Stimulated activated naive CD8-positive, alpha-beta T cell treated with anti-CD3 and anti-CD28 coated beads, Interleukin-15, amount 100 ng/mL, for 72 hours (primary cell): ENCODE measurements around the gene GOSR2.

Source experiments
- ATAC-seq: fragments of 150-1000 bp; cut with Tn5 transposase; 2 replicates; pipeline ENCODE4 v1.10.0; 2021; ENCODE audit warnings: mild to moderate bottlenecking, moderate library complexity
- DNase-seq, 2 donors: peaks; one replicate each; pipeline ENCODE4 v3.0.0; 2021 to 2022
- H3K27ac Mint-ChIP-seq, 2 donors: one replicate each; pipeline ENCODE4 v1.8.0; 2022; ENCODE audit warnings: mild to moderate bottlenecking in 2 of 2, mixed read lengths in 2 of 2, moderate library complexity in 2 of 2
- H3K27me3 Mint-ChIP-seq: one replicate; pipeline ENCODE4 v1.8.0; 2022; ENCODE audit warnings: mixed read lengths
- H3K4me1 Mint-ChIP-seq: one replicate; pipeline ENCODE4 v1.8.0; 2022; ENCODE audit warnings: mild to moderate bottlenecking, mixed read lengths
- H3K4me3 Mint-ChIP-seq, 2 donors: one replicate each; pipeline ENCODE4 v1.8.0; 2022; ENCODE audit warnings: mild to moderate bottlenecking in 2 of 2, mixed read lengths in 2 of 2, moderate library complexity in 1 of 2
- H3K9me3 Mint-ChIP-seq, 2 donors: one replicate each; pipeline ENCODE4 v1.8.0; 2022; ENCODE audit warnings: mixed read lengths in 2 of 2

GOSR2 gene

DNA sequence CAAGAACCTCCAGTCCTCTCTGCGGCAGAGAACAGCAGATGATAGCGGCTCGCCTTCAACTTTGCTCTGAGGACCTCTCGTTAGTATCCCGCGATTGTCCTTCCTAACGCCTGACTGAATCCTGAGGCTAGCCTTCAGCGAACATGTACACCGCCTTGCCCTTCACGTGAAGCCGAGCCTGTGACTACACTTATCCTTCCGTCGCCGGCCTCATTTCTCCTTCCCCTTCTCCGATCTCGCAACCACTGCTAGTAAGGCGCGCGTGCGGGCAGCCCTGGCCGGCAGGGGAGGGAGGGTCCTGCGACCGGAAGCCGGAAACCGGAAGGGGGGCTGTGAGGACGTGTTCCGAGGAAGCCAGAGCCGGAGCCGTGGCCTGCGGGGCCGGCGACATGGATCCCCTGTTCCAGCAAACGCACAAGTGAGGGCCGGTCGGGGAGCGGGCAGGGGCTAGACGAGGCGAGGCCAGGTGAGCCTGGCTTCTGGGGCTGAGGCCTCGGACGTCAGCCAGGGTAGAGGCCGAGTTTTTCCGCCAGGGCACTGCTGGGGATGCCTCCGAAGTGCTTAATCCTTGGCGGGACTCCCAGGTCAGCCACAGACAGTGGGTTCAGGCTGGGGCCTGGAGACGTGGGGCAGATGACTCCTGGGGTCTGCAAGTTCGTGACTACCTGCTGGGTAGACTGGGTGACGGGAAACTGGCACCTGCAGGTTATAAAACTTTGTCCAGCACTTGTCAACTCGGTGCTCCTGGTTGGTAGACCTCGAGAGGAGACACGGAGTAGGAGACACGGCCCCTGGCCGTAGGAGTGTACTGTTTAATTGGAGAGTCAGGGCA is at the start of gene GOSR2:
Gene GOSR2, plus strand, starts transcription at position 357 of the 832 bp plus-strand sequence. Its CDS starts 33 bp downstream, at position 390.
- H3K4me1 Mint-ChIP-seq = peaks cover 41% of the 10 kb centered on the region
- H3K27ac Mint-ChIP-seq = peak within 1 kb of the TSS; percentile 100
- H3K27me3 Mint-ChIP-seq = no peaks in the 10 kb centered on the region
- no peaks in the 10 kb centered on the region for H3K9me3 Mint-ChIP-seq
- peak; percentile 98 for ATAC-seq
- peak; percentile 92 to 94 for DNase-seq
- H3K4me3 Mint-ChIP-seq = peak within 1 kb of the TSS; percentile 84 to 95

GRCh38 chr17:46873941-46874645 is 48.9 kb upstream of the GOSR2 start:
- peaks cover 14% of the 10 kb centered on the region for H3K4me1 Mint-ChIP-seq
- DNase-seq (no peak), ATAC-seq (no peak)
- H3K9me3 Mint-ChIP-seq = no peaks in the 10 kb centered on the region
- H3K27ac Mint-ChIP-seq = no peak overlapping the region
- H3K4me3 Mint-ChIP-seq = no peak overlapping the region
- H3K27me3 Mint-ChIP-seq = no peaks in the 10 kb centered on the region

GRCh38 chr17:46874906-46875305 is 48.1 kb upstream of the GOSR2 start:
- Mint-ChIP-seq H3K27me3 (no peaks in the 10 kb centered on the region), H3K9me3 (no peaks in the 10 kb centered on the region), H3K4me3 (no peak overlapping the region), H3K27ac (peak overlapping the region in 1 of 2 donors; percentile 59), H3K4me1 (peaks cover 14% of the 10 kb centered on the region)
- DNase-seq (no peak), ATAC-seq (no peak)

GRCh38 chr17:46875849-46876352 is 47.1 kb upstream of the GOSR2 start:
- Mint-ChIP-seq H3K4me1 (peaks cover 14% of the 10 kb centered on the region), H3K9me3 (no peaks in the 10 kb centered on the region), H3K27me3 (no peaks in the 10 kb centered on the region), H3K4me3 (no peak overlapping the region), H3K27ac (no peak overlapping the region)
- ATAC-seq (no peak), DNase-seq (no peak)

GRCh38 chr17:46876353-46876887 is 46.5 kb upstream of the GOSR2 start:
- no peaks in the 10 kb centered on the region for H3K27me3 Mint-ChIP-seq
- H3K4me1 Mint-ChIP-seq = peaks cover 14% of the 10 kb centered on the region
- no peak overlapping the region for H3K27ac Mint-ChIP-seq
- no peaks in the 10 kb centered on the region for H3K9me3 Mint-ChIP-seq
- no peak for DNase-seq
- no peak for ATAC-seq
- H3K4me3 Mint-ChIP-seq = no peak overlapping the region

DNA sequence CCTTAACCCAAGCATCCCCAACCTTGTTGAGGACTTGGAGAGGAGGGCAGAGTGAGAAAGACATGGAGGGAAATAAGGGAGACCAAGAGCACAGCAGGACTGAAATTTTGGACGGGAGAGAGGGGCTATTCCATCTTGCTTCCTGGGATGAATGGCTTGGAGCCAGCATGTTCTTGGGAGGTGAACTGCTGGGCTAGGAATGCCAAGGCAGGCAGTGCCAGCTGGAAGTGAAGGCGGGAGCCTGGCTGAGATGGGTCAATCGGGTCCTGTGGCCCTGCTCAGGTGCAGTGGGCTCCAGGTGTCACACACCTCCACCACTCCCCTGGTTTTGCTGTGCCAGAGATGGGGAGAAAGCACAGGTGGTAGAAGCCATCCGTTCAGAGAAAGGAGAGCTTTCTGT is 46.0 kb upstream of the GOSR2 start:
- no peak overlapping the region for H3K27ac Mint-ChIP-seq
- ATAC-seq (no peak), DNase-seq (no peak)
- peaks cover 14% of the 10 kb centered on the region for H3K4me1 Mint-ChIP-seq
- no peak overlapping the region for H3K4me3 Mint-ChIP-seq
- no peaks in the 10 kb centered on the region for H3K27me3 Mint-ChIP-seq
- no peaks in the 10 kb centered on the region for H3K9me3 Mint-ChIP-seq

DNA sequence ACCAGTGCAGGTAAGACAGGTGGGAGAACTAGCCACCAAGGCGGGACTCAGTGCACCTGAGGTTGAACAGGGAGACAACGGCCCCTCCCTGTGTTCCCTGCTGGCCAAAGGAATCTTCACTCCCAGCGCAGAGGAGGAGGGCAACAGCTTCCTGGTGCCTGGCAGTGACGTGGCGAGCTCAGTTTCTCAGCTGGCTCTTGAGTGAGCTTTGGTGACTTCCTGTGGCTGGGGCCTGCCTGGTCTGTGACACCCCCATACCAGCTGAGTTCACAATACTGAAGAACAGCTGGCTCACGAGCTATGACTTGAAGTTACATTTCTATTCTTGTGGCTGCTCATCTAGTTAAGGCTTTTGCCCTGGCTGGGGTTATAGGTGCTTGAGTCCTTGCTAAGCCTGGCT is 45.5 kb upstream of the GOSR2 start:
- no peaks in the 10 kb centered on the region for H3K9me3 Mint-ChIP-seq
- DNase-seq (no peak), ATAC-seq (peak; percentile 15)
- no peak overlapping the region for H3K4me3 Mint-ChIP-seq
- no peaks in the 10 kb centered on the region for H3K27me3 Mint-ChIP-seq
- H3K4me1 Mint-ChIP-seq = peaks cover 14% of the 10 kb centered on the region
- H3K27ac Mint-ChIP-seq = no peak overlapping the region

GRCh38 chr17:46878055-46878454 is 44.9 kb upstream of the GOSR2 start:
- Mint-ChIP-seq H3K27ac (no peak overlapping the region), H3K4me3 (no peak overlapping the region)
- ATAC-seq = no peak

DNA sequence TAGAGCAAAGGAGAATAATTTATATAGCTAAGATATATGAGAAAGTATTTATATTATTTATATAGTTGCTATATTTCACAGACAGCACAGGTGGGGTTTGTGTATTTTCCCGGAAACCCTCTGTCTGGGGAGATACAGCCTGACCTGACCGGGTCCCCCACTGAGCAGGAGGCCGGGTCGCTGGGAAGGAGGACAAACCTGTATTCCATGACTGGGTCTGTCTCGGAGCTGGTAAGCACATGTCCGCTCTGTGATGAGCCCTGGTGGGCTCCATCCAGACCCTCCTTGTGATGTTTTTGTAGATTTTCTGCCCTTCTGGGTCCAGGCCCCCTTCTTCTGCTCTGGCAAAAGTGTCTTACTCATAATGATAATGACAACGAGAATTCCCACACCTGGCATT is 43.9 kb upstream of the GOSR2 start:
- Mint-ChIP-seq H3K27ac (no peak overlapping the region), H3K4me3 (no peak overlapping the region), H3K27me3 (no peaks in the 10 kb centered on the region), H3K9me3 (no peaks in the 10 kb centered on the region), H3K4me1 (peaks cover 14% of the 10 kb centered on the region)
- ATAC-seq = no peak
- DNase-seq = no peak

More at GRCh38 chr17:46878055-46878454, 44.9 kb upstream of the GOSR2 start:
- peaks cover 14% of the 10 kb centered on the region for H3K4me1 Mint-ChIP-seq
- DNase-seq = no peak
- no peaks in the 10 kb centered on the region for H3K27me3 Mint-ChIP-seq
- no peaks in the 10 kb centered on the region for H3K9me3 Mint-ChIP-seq

DNA sequence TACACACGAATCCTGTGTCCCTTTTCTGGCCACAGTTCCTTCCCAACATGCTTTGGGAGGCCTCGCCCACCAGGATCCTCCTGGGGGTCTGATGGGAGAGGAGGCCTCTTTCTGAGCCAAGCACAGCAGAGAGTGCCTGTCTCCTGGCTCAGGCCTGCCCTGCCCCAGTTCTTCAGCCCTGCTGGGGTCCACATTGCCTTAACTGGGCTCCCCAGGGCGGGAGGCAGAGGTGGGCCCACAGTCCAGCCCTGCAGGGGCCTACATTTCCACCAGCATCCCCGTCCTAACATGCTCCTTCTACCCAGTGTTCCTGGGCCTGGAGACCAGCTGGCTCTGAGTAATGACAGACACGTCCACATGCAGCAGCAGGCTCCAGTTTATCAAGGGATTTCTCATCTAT is 41.9 kb upstream of the GOSR2 start:
- DNase-seq = no peak

GRCh38 chr17:46882666-46883065 is 40.3 kb upstream of the GOSR2 start:
- Mint-ChIP-seq H3K9me3 (no peaks in the 10 kb centered on the region), H3K4me1 (peaks cover 4% of the 10 kb centered on the region), H3K27ac (no peak overlapping the region), H3K27me3 (no peaks in the 10 kb centered on the region), H3K4me3 (no peak overlapping the region)
- DNase-seq = no peak
- no peak for ATAC-seq

More for the DNA sequence above, 41.9 kb upstream of the GOSR2 start:
- ATAC-seq = no peak
- Mint-ChIP-seq H3K27me3 (no peaks in the 10 kb centered on the region), H3K4me1 (peaks cover 14% of the 10 kb centered on the region), H3K27ac (no peak overlapping the region), H3K4me3 (no peak overlapping the region), H3K9me3 (no peaks in the 10 kb centered on the region)

DNA sequence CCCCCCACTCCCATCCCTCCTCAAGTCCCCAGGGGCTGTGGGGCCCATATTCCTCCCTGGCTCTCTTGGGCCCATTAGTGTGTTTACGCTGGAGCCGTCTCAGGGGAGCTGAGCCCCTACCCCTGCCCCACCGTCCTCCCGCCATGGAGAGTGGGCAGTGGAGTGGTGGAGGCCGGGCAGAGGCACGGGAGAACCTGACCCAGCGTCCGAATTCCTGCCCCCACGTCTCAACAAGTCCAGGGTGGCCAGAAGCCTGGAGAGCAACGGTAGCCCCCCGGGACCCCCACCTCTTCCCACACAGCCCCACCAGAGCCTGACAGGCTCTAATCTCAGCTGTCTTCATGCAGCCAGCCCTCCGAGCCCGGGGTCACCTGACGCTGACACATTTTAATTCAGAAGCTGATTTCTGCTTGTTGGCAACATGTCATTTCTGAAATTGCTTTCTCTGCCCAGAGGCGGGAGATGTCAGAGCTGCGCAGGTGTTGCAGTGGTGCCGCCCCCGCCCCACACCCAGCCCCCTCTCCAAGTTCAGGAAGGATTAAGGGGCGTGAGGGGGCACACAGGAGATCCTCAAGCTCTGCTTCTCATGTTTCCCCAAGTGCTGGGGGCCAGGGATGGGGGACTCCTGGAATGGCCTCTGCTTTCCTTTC is 39.0 kb upstream of the GOSR2 start:
- Mint-ChIP-seq H3K4me3 (no peak overlapping the region), H3K4me1 (no peaks in the 10 kb centered on the region), H3K27ac (no peak overlapping the region), H3K9me3 (no peaks in the 10 kb centered on the region), H3K27me3 (no peaks in the 10 kb centered on the region)
- no peak for ATAC-seq
- DNase-seq = no peak

DNA sequence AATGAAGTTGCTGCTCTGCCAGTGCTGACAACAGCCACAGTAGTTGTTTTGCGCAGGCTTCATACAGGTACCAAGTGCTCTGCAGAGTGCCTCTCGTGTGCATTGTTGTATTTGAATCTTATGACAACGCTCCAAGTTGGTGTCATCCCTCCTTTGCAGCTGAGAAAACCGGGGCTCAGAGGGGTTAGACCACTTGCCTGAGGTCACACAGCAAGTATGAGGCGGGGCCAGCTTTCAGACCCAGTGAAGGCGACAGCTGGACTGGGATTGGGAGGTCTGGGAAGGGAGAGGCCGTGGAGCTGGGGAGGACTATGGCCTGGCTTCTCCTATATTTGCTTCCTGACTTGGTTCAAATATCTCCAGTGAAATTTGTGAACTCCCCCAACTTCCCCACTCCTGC is 38.4 kb upstream of the GOSR2 start:
- ATAC-seq (no peak), DNase-seq (no peak)
- no peak overlapping the region for H3K4me3 Mint-ChIP-seq
- H3K27me3 Mint-ChIP-seq = no peaks in the 10 kb centered on the region
- H3K9me3 Mint-ChIP-seq = no peaks in the 10 kb centered on the region
- no peak overlapping the region for H3K27ac Mint-ChIP-seq
- no peaks in the 10 kb centered on the region for H3K4me1 Mint-ChIP-seq

DNA sequence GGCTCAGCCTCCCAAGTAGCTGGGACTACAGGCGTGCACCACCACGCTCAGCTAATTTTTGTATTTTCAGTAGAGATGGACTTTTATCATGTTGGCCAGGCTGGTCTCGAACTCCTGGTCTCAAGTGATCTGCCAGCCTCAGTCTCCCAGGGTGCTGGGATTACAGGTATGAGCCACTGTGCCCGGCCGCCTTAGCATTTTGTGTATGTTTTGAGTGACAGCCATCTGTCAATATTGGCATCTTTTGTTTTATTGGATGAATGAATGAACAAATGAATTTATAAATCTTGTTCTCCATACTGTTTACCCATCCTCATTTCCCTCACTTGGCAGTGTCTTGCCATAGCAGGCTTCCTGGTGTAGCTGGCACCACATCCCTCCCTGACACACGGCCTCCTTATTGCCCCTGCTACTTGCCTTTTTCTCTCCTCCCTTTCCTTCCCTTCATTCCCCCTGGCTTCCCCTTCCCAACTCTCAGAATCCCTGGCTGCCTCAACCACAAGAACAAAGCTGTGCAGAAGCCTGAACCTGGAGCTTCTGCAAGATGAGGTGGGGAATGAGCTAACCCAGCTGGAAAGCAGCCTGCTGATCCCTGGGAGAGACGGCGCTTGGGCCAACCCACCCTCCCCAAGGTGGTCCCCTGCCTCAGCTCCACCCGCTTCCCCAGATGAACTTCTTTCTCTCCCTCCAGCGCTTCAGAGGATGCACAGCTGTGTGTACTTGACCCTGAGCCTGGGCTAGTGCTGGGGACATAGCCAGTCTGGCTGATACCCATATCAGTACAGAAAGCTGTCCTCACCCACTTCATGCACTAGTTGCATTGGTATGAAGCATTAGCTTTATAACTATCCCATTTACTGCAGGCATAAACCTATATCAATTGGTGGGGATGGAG is 37.3 kb upstream of the GOSR2 start:
- no peak overlapping the region for H3K27ac Mint-ChIP-seq

GRCh38 chr17:46886310-46886663 is 36.7 kb upstream of the GOSR2 start:
- H3K4me3 Mint-ChIP-seq = no peak overlapping the region
- DNase-seq (no peak), ATAC-seq (no peak)
- H3K9me3 Mint-ChIP-seq = no peaks in the 10 kb centered on the region
- H3K27me3 Mint-ChIP-seq = peaks cover 12% of the 10 kb centered on the region
- no peak overlapping the region for H3K27ac Mint-ChIP-seq
- H3K4me1 Mint-ChIP-seq = no peaks in the 10 kb centered on the region

More for the DNA sequence above, 37.3 kb upstream of the GOSR2 start:
- H3K9me3 Mint-ChIP-seq = no peaks in the 10 kb centered on the region
- no peaks in the 10 kb centered on the region for H3K4me1 Mint-ChIP-seq
- ATAC-seq = no peak
- no peak for DNase-seq
- no peak overlapping the region for H3K4me3 Mint-ChIP-seq
- peaks cover 10% of the 10 kb centered on the region for H3K27me3 Mint-ChIP-seq
